RKO (cell line): ENCODE data around the gene TSPYL1.
"Not testable (repeated sequence)": the region's sequence is repeated elsewhere in the genome, so short reads cannot be mapped to it uniquely, and the experiment has no call there.

Experiments
- DNase-seq: peaks from one replicate; pipeline ENCODE4 v3.0.0-alpha.2; 2016; ENCODE audit warnings: low spot score

Gene TSPYL1

DNA sequence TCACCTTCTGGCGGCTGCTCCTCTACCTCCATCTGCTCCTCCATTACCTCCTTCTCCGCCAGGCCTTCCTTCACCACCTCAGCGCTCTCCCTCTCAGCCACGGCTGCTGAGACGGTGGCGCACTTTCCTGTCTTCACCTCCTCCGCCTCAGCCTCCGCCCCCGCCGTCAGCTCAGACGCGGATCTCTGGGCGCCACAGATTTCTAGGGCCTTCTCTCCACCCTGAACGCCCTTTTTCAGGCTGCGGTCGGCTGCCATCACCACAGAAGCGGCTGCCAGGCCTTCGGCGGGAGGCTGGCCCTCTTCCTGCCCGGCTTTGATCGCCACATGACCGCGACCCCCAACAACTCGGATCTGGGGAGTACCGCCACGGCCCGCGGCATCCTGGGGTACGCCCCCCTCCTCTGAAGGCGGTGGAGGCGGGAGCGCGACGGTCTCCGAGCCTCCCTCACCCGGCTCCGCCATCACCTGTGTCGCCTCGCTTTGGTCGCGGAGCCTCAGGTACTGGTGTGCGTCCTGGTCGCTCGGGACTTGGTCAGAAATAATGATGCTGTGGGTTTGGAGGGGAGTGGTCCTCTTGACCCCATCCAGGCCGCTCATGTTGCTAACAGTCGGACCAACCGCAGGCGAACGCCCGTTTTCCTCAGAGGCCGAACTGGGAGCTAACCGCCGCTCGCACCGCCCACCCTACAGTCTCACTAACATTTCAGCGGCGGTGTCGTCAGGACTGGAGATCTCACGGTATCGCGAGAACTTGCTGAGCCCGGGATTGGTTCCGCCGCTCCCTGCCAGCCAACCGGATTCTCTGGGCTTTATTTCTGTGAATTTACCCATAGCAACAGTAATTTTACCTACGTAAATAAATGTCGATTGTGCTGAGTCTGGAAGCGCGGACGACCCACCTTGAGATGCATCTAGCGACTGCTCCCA, at the start of gene TSPYL1:
Gene TSPYL1, minus strand, starts transcription at position 699 of the 929 bp plus-strand sequence. Its CDS starts 100 bp downstream, at position 599.
- peak; percentile 97 for DNase-seq

DNA sequence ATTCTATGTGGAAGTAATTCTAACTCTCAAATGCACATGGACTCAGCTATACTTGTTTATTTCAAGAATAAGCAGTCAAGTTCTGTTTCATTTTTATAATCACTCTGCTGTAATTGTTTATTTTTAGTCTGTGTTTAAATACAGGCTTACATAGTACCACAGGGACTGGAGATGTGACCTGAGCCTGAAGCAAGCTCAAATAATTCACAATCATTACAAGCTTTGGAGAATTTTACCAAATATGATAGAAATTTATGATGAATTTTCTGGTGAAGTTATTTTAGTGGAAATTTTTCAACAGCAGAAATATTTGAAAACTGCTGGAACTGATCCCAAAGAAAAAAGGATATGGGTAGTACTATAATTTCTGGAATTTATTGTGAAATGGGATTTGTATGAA, 49.4 kb upstream of the TSPYL1 start:
- no peak for DNase-seq

DNA sequence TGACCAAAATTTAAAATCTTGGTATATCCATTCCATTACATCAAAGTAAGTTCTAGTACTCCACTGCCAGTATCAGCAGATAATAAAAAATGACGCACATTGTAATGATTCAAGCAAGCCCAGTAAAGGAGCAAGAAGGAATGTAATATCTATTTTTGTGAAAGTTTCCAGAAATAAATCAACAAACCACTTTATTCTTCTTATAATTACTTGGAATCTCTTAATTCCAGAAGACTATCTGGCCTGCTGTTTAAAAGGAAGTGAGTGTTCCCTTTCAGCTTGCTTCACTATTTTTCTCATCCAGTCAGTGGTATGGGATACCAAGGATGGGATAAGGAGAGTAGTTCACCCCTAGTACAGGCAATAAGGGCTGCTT, 48.8 kb upstream of the TSPYL1 start:
- no peak for DNase-seq

DNA sequence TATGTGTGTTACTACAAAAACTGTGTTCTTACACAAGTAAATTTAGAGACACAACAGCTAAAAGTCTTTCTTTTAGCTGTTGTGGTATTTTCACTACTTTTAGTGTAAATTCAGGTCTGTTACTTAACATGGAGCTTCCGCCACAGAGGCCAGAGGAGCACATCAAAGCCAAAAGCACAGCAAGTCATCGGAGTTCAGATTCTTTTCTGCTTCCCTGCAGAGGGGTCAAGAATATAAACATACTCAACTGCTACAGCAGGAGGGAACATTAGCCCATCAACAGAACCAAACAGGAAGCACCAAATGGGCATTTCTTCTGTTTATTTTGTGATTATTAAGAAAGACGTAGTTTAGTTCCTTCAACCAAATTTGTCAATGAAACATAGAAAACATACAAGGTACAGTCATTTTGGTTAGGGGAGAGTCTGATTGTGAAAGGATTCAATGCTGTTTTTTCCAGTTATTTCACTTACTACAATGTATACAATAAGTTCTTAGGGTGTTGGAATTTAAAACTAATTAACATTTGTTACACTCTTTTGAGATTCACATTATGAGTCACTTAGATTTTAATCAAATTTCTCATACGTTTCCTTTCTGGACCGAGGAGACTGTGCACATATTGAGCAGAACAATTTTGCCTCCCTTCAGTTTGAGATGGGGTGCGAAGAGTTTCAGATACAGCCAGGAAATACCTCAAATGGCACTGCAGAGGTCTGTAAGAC, 48.2 kb upstream of the TSPYL1 start:
- no peak for DNase-seq

DNA sequence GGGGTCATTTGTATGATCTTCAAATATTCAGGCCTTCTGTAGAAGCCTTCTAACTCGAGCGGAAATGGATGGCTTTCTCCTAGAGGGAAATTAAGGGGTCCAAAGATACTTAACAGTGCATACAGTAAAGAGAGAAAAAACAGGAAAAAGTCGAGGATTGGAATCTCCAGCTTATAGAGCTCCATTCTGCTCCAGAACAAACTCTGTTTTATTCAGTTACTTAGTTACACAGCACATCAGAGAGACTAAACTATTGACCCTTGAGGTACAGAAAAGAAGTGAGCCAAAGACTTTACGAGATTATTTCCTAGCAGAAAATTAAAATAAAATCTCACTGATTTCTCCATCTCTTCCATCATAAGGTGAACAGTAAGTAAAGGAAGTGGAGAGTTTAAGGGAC, 47.3 kb upstream of the TSPYL1 start:
- DNase-seq = no peak

DNA sequence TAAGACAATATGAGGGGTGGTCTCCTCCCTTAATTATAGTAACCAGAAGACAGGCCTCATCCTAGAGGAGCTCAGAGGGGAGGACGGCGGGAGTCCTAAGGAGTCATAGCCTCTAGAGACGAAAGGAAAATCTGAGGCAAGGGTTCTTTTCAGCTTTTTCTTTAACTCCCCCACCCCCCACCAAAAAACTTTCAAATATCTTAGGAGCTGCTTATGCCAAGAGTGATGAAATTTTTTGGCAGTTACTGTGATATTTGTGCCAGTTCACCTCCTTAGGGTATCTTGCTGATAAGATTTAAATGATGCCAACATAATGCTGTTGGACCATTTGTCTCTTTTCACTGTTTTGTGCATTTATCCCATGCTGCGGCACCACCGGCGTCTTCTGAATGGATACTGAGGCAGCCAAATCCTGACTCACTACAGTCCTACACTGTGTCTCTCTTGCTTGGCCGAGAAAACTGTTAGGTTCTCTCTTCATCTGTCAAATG, 46.5 kb upstream of the TSPYL1 start:
- DNase-seq = no peak

DNA sequence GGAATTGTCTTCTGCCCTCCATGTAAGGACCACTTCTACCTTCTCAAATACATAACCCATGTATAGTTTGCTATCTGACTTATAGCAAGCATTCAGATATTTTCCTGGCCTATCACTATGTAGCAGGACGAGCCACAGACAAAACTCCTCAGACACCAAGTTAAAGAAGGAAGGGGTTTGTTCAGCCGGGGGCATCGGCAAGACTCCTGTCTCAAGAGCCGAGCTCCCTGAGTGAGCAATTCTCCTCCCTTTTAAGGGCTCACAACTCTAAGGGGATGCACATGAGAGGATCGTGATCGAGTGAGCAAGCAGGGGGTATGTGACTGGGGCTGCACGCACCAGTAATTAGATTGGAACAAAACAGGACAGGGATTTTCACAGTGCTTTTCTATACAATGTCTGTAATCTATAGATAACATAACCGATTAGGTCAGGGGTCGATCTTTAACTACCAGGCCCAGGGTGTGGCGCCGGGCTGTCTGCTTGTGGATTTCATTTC, 46.0 kb upstream of the TSPYL1 start:
- not testable (repeated sequence) for DNase-seq

DNA sequence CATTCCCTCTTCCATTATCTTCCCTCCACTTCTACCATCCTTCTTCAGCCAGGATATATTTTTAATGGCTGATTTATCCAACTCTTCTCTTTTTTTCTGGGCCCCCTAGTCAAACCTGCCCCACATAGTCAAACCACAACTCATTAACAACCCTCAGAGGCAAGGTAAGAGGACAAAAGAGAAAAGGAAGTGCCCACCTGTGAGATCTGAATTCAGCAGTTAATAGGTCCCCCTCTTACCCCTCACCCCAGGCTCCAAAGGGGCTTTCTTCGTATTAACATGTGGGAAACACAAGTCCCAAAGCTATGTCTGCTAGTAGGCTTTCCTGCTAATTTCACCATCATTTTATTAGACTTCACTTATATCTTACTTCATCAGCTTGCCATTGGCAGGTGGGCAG, 44.1 kb upstream of the TSPYL1 start:
- no peak for DNase-seq

DNA sequence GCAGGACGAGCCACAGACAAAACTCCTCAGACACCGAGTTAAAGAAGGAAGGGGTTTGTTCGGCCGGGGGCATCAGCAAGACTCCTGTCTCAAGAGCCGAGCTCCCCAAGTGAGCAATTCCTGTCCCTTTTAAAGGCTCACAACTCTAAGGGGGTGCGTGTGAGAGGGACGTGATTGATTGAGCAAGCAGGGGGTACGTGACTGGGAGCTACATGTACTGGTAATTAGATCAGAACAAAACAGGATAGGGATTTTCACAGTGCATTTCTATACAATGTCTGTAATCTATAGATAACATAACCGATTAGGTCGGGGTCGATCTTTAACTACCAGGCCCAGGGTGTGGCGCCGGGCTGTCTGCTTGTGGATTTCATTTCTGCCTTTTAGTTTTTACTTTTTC, 42.2 kb upstream of the TSPYL1 start:
- not testable (repeated sequence) for DNase-seq

DNA sequence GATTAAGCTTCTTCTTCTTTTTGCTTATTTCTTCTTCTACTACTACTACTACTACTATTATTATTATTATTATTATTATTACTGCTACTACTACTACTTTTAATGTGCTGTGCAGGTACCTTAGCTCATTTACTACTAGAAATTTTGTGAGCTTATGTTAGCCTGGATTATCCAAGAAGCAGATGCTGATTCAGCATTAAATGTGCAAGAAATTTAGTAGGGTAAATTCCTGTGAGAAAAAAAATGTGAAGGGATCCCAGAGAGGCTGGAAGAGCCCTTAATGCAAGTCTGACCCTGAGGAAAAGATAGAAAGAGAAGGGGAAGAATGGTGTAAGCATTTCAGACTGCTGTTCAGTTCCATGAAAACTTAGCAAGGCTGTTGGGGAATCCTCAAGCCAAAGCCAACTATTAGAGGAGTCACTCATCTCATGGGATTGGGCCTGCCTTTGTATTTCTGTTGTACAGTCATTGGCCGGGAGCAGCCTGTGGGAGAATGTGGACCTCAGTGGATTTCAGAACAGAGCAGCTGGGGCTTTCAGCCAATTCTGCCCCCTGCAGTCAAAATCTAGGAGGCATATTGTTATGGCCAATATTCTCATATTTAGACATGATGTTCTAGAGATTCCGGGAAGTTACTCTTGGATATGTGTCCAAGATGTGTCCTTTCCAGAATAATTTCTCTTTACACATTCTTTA, 37.2 kb upstream of the TSPYL1 start:
- no peak for DNase-seq

DNA sequence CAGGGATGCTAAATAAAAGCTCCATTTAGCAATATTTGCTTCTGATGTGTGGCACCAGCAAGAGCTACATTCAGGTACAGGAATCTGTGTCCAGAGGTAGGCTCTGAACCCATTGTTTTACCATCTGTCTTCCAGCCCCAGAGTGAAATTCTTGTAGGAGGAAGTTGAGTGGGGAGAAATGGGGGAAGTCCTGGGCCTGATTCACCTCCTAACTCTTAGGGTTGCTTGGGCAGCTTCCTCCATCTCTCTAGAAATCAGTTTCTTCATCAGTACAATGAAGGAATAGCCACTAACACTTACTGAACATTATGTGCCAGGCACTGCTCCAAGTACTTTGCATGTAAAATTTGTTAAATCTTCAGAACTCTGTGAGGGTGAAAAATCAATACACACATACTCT, 35.1 kb upstream of the TSPYL1 start:
- DNase-seq = no peak

DNA sequence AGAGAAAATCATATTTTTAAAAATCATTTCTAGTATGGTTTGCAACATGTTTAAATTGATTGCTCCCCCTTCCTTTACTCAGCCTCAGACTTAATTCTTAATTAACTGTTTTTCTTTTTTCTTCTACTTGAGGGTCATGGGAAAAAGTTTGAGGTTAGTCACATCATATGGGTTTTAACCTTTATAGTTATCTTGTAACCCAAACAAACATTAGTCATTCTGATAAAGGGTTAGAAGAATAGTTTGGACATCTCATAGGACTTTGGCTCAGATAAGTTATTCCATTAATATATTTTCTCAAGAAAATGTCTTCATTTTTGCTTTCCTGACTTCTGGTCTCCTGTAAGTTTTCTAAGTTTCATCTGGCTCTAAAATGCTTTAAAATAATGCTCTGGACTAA, 34.5 kb upstream of the TSPYL1 start:
- DNase-seq = no peak

DNA sequence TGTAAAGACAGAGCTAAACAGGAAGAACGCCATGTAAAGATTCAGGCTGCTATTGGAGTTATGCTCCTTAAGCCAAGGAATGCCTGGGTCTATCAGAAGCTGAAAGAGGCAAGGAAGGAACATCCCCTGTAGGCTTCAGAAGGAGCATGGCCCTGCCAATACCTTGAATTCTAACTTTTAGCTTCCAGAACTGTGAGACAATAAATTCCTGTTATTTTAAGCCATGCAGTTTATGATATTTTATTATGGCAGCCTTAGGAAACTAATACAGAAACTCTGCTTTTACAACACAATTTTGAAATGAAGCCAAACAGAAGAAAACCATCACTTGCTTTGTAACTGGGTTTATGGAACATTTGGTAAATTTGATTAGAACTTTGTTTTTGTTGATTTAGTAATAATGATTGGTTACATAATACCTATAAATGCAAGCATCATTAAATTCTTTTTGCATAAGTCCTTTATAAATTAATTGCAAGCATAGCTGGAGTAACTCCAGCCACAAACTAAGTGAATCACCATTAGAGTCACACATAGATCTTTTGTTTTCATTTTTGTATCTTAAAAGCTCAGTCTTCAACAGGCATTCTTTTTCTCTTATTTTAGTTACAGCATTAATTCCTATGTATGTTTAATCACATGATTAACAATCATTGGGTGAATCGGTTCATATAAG, 33.5 kb upstream of the TSPYL1 start:
- no peak for DNase-seq

DNA sequence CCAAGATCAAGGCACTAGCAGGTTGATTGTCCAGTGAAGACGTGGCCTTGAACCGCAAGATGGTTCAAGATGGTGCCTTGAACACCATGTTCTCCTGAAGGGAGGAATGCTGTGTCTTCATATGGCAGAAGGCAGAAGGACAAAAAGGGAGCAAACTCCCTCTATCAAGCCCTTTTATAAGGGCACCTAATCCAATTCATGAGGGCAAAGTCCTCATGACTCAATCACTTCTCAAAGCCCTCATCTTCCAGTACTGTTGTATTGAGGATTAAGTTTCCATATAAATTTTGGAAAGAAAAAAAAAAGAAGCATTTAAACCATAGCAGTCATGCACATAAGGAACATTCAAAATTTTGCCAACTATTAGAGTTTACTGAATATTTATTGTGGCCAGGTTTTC, 29.9 kb upstream of the TSPYL1 start:
- DNase-seq = no peak

DNA sequence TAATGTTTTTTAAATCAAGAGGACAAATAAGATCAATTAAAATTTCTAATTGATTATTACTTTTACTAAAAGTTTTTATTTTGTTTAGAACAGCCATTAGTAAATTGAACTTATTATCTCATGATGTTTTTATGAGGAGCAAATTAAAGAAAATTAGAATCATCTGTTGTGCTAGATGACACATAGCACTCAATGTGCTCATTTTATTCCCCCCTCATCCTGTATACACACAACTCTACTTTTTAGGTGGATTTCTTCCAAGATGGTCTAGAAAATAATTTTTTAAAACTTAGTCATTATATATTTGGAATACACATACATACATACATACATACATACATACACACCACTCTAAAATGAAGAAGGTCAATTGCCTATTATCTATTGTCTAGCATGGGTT, 29.3 kb upstream of the TSPYL1 start:
- DNase-seq = no peak

DNA sequence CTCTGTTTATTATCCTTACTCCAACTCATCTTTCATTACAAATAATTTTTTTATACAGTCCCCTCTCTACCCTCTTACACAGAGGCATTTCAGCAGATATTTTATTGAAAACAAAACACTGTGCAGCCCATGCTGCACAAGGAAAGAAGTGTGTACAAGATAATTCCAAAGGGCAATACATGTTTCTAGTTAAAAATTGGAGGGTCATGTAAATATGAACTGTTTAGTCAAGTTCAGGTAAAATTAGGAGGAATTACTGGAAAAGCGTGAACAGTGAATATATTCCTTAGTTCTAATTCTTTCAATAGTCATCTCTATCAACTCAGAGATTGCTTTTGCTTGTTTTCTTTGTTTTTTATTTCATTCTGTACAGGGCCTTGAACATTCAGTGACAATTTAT, 27.9 kb upstream of the TSPYL1 start:
- no peak for DNase-seq

DNA sequence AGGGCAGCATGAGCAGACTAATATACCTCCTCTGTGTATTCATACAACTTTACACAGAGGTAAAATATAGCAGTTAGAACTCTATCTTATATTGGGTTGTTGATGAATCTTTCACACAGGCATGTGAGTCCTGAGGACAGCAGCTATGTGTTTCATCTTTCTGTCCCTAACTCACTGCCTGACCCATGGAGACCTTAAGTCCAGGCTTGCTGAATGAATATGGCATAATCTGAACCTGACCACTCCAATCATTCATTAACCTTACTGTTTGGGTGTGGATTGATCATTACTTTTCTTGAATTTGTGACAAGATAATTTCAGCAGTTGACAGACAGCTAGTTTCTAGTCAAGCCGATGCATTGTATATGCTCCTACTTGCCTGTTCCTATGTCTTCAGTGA, 27.3 kb upstream of the TSPYL1 start:
- DNase-seq = no peak

DNA sequence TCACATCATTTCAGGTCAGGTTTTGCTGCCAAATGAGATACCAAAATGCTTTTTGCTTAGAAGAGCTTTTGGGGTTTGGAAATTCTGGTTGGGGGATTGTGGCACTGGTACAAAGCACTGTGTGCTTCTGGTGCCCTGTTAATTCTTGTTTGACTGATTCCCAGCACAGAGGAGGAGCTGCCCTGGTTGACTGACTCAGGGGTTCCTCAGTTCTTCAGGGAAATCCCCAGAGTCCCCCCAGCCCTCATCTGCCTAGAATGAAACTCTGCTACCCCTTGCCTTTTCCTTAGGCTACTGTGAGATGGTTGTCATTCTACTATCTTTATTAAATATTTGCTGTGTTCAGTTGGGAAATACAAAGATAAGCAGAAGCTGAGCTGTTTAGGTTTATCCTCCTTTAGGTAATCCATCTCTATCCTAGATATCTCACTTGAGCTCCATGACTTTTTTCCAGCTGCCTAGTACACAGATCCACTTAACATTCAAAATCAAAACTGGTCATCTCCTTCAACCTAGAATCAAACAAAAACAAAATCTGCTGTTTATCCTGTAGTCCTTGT, 24.9 kb upstream of the TSPYL1 start:
- DNase-seq = no peak

DNA sequence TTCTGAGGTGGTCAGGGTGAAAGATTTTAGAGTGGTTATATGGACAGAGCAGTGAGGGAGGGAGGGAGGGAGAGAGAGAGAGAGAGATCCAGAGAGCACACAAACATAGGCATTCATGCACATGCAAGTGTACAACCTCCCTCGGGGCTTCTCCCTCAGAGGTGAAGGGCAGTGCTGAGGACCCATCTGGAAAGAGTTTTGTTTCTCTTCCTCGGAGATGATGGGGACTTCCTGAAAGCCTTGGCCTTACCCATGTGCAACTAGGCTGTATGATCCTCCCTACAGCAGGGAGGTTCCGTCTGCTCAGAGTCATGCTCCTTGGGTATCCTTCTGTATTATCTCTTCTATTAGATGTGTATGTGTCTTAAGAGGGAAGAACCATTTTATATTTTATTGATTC, 21.4 kb upstream of the TSPYL1 start:
- no peak for DNase-seq

DNA sequence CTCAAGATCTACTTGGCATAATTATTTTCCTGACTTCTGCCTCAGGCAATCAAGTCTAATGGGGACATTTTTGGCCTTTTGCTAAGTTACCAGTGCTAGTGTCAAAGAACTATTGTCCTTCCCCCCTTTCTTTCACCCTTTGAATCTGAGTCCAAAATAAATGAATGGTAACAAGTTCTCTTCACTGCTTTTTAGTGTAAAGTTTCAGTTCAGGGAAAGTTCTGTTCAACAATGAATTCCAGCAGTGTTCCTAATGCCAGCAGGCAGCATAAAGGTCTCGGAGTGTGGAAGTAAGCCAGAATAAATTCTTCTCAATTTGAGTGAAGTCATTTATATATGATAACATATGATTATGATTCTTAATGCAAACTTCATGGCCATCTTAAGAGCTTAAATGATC, 20.8 kb upstream of the TSPYL1 start:
- DNase-seq = no peak

DNA sequence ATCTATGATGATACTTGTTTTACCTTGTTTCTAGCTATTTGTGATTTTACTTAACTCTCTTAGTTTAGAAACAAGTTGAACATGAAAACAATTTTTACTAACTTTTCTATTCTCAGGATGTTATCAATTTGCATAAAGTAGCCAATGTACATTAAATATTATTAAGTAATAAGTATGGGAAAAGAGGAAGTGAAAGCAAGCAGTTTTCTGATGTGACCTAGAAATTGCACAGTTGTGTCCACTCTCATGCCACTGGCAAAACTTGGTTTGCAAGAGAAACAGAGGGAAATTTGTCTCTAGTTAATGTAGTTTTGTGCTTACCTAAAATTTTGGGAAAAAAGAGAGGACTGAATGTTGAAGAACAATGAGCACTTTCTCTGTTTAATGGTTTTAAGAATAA, 19.2 kb upstream of the TSPYL1 start:
- no peak for DNase-seq

DNA sequence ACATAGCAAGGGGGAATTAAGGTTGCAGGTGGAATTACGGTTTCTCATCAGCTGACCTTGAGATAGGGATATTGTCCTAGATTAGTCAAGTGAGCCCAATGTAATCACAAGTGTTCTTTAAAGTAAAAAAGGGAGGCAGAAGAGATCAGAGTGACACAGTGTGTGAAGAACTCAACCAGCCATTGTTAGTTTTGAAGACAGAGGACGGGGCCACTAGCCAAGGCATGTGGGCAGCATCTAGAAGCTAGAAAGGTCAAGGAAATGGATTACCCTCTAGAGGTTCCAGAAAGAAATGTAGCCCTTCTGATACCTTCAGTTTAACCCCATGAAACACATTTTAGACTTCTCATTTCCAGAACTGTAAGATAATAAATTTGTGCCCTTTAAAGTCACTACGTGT, 18.5 kb upstream of the TSPYL1 start:
- no peak for DNase-seq
